NCI-H446 treated with DMSO at 0.1 percent for 48 hours (cell line): ENCODE data around the gene HOXA13.

Experiments used
- DNase-seq: peaks from one replicate; lab custom pipeline; 2025; lab: John Stamatoyannopoulos, UW

The HOXA13 gene

DNA sequence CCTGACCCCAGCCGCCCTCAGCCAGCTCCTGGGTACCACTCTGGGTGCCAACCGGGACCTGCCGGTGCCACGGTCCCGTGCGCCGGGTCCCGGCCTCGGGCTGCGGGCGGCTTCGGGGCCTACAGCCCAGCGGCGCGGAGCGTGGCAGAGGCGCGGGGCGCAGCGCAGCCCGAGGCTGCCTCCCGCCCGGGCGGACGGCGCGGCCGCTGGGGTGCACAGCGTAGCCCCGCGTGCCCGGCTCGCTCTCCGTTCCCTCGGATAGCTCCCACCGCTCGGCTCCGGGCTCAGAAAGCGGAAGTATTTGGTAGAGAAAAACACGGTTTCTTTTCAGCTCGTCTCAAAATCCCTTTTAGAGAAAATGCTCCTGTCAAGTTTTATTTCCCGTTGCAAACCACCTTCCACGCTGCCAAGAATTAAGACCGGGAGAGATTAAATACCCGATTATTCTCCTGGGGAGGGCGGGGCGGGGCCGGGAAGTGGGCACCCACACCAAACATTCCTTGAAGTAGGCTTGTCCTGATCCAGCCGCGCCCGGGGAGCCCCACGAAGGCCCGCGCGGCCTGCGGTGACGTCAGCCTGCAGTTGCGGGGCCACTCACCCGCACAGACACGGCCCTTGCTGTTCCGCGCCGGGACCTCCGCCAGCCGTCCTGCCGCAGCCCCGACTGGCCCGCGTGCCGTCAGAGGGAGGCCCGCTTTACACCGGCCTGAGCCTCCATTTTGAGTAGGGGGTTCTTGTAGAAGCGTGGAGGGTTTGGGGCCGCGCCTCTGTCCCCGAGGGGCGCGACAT lies 7.2 kb downstream of the HOXA13 start:
- DNase-seq: no peak

DNA sequence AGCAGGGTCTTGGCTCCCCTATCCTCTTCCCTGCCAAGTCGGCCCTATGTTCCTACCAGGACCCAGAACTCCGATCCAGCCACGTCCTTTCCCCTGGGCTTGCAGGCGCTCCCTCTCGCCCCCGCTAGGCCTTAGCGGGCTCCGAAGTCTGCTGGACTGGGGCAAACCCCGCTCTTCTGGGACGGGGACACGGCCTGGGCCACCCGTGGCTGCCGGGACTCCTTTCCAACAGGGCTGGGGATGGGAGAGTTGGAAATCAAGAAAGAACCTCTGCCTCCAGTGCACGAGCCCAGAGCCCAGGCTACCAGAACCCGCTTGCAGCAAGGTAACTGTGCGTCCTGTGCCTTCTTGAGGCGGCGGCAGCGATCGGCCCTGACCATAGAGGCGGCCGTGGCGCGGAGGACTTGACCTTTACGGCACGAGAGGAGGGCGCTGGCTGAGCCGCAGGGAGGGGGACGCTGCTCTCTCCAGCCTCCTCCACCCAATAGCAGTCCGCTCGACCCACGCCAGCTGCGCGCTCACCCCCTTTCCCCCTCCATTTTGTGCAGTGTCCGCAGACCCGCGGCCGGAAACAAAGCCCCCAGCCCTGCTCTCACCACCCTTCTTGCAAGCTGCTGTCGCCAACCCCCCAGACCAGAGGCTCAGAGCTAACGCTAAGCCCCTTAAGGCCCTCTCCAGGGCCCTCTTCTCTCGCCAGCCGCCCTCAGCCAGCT lies 7.9 kb downstream of the HOXA13 start:
- no peak for DNase-seq

DNA sequence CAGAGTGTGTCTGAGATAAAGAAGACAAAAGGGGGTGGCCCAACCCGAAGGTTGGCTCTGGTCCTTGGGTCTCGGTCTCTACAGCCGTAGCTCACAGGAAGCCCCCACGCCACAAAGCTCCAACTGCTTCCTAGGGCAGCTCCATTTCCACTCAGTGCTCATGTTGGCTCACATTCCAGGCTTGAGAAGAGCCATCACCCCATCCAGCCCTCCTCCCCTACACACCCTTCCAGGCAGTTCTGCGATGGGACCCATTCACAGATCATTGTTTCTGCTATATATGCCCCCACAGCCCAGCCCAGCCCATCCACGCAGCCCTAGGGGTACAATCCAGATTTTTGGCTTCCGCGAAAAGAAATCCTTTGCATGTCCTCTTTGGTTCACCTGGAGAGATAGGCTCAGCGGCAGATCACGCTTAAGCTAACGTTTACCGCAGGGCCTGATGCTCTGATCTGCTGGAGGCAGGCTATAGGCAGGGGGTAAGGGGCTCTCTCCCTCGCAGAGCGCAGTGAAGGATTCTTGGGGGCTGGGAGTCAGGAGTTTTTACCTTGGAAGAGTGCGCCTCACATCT lies 8.6 kb downstream of the HOXA13 start:
- DNase-seq: no peak

DNA sequence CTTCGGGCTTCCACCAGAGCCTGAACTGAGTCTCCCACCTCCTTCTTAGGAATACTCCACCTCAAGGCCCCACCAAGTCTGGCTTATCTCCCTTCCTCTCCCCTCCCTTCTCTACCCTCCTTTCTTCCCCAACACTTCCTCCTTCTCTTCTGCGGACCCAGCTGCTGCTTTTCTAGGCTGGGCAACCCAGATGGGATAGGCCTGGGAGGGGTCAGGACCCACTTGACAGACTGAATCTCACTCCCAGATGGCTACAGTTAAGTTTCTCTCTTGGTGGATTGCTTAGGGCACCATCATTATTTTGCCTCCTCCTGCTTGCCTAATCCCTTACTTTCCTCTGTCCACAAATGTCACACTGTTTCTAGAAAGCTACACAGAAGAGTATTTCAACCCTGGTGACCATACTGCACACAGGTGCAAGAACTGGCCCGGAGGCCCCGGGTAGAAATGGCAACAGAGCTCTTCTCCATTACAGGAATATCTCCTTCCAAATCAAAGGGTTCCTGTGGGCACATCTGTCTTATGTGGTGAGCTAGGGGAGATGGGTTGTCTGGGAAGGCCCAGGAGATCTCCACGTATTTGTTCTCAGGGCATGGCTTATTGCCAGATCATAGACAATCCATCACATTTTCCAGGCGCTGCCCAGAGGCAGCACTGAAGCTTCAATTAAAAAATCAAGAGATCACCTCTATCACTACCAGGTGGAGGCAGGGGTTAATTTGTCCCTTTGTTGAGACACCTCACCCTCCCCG lies 9.7 kb downstream of the HOXA13 start:
- no peak for DNase-seq

DNA sequence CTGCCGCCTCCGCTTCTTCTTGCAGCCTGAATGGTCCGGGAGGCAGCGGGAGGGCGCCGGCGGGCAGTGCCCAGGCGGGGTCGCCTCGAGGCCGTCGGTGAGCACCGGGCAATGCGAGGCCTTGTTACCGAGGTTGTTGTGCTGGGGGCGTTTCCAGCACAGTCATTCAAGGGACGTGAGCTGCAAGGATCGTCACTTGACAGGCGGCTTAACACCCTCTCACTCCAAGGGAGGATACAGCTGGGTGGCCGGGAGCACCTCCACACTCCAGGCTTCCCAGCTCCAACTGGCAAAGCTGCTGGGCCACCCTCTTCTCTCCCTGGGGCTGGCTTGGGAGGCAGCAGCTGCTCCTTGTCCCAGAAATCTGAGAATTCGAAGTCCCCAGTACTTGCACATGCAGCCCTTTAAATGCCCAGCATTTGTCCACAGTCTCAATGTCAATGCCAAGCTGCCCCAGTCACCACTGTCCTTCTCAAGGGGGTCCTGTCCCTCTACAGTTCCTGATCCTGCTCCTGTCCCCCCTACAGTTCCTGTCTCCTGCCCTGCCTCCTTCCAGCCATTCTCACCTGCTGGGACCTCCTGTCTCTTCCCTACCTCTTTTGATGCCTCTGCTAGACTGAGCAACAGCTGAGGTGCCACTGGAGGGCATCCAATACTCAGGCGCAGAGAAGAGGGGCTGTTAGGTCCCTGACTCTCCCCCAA lies 10.4 kb downstream of the HOXA13 start:
- DNase-seq: no peak

DNA sequence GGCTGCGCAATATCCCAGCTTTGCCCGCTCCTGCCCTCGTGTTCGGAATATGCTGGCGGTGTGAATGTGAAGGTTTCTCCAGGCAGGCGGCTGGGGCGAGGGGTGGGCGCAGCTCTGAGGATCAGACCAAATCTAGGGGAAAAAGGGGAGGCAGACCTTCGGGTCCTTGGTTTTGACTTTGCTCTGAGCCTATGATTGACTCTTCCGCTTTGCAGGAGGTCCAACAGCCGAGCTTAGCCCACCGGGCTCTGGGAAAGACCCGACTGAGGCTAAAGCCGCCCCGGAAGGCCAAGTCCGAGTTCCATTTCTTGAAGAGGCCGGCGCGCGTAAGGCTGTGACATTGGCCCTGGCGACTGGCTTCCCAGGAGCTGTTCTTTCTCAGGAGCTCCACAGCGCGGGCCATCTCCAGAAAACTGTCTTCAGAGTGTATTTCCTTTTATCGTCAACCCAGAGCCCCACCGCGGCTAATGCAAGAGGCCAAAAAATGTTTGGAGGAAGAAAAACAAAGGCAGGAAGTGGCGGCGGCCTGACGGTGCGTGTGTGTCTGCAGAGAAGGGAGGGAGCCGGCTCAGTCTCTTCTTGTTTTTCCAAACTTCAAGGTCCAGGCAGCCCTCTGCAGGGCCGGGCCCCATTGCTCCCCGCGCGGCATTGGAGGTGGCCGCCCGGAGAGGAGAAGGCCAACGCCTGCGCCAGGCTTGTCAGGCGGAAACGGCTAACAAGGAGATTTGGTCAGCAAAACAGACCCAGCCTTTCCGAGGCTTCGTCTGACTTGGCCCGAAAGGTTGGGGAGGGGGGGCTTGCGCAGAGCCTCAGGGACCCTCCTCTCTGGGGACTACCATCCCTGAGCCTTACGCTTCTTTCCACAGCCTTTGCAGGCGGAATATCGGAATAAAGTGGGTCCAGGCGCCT lies 11.3 kb downstream of the HOXA13 start:
- DNase-seq: no peak

DNA sequence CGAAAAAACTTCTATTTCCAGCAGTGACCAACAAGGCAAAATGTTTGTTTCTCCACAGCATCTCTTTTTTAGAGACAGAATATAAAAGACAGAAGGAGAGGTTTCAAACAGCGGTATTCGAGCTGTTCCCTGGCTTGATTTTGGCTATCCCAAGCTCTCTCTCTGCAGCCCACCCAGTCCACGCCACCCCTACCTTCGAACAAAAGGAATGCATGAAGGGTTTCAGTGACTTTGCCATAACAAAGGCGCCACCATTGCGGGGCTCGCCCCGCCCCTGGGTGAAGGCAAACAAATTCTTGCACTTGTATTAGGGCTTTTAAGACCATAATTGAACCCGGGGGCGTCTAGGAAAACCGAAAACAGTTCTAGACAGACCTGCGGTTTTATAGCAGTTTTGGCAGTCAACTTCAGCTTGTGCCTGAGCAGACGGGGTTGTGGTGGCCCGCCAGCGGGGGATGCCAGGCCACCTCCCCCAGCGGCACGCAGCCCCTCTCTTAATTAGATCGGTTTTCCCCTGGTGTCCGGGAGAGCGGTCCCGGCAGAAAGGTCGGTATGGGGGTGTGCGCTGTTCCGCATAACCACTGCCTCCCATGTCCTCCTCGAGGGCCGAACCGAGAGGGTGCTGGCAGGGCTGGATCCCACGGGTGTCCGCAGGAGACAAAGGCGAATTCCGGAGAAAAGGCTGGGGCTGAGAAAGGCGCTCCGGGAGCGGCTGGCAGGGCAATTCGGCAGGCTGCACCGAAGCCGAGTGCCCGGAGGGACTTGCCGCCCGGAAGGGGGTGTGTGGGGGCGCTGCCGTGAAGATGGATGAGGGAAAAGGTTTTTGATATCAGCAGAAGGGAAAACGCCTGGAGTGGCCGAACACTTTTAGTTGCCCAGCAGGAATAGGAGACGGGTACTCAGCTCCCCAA lies 12.2 kb downstream of the HOXA13 start:
- DNase-seq: no peak

DNA sequence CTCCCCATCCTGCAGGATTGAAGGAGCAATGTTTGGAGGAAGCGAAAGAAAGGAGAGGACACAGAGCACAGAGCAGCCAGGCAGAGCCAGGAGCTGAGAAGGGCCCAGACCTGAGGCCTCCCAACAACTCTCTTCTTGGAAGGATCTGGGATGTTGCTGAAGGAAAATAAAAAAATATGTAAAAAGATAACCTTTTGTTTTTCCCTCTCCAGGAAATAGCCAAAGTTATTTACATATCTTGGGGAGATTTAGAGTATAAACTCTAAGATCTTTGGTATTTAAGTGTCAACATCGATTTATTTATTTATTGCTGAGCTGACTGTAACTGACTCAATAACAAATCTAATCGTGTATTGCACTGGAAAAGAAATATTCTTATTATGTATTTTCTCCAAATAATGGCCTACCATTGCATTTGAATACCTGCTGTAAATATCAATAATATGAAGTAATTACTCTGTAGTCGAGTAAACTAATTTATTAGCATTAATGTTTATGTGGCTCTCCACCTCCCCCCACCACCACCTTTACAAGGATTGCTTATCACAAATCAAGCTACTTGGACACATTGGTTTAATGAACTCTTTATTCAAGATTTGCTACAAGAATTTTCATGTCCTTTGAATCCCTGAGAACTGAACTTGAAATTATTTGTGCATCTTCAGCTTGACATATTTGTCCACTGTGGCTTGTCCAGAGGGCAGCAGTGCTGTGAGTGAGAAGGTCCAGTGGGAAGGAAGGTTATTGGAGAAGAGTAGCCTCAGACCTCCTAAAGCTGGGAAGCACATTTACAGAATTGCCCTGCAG lies 13.0 kb downstream of the HOXA13 start:
- DNase-seq: no peak

DNA sequence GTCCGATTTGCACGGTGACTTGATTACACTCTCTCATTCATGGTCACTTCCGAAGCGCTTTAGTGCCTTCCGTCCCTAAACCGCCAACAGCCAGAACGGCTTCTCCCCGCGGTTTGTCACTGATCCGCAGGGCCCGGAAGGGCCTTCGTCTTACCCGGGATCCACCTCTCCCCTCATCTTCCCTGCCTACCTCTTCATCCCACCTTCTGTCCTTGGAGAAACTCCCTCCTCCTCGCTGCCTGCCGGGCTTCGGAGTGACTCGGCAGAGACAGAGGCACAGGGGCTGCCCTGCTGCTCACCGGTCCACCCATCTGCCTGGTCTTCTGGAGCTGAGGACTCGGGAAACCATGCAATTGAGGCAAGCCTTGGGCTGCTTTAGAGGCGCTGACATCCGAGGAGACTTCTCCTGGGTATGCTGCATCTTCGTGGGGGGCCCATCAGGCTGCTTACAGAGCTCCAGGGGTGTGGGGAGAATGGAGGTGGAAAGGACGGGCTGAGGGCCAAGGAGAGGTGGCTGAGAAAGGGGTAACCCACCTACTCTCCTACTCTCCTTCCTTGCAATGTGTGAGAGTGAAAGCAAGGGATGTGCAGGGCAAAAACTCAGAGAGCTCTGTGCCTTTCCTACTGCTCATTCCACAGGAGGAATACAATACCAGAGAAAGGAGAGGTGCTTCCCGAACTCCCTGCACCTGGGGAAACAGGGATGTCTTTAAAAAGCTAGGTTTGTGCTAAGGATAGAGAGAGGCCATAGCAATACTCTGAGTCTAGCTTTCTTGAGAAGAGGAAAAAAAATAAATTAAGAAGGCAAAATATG lies 13.8 kb downstream of the HOXA13 start:
- no peak for DNase-seq

DNA sequence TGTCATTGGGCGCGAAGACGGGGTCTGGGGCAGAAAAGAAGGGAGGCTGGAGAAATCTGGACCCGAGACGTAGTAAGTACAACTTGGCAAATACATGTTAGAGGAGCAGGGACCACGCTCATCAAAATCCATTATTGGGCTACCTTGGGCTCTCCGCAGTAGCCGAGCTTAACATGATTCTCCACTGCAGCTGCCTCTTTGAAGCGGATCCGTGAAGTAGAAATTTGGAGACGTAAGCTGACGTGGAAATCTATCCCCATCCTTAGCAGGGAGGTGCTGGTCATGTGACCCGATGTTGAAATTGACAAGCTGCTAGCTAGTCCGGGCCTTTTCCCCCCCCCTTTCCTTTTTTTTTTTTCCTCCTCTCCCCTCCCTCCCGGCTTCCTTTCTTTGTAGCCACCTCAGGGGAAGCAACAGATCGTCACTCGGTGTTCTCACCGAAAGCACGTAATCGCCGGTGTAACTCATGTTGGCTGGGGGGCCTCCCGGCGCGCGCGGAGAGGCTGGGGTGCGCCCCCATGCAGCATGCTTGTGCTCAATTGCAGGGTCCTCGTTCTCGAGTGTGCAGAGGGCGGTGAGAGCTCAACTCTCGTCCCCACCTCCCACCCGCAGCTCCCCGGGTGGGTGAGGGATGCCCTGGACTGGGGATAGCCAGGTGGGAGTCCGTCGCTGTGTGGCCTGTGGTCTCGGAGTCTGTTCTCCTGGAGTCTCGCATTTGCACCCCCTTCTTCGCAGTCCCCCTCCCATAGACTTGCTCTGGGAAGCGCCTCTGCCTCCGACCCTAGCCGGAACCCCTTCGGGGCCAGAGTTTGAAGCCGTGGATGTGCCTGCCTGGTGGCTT lies 14.7 kb downstream of the HOXA13 start, which contains the start of gene HOXA11:
HOXA11 (minus strand) TSS at position 220 of the 841 bp plus-strand sequence; CDS start at position 132, 88 bp downstream.
- no peak for DNase-seq

DNA sequence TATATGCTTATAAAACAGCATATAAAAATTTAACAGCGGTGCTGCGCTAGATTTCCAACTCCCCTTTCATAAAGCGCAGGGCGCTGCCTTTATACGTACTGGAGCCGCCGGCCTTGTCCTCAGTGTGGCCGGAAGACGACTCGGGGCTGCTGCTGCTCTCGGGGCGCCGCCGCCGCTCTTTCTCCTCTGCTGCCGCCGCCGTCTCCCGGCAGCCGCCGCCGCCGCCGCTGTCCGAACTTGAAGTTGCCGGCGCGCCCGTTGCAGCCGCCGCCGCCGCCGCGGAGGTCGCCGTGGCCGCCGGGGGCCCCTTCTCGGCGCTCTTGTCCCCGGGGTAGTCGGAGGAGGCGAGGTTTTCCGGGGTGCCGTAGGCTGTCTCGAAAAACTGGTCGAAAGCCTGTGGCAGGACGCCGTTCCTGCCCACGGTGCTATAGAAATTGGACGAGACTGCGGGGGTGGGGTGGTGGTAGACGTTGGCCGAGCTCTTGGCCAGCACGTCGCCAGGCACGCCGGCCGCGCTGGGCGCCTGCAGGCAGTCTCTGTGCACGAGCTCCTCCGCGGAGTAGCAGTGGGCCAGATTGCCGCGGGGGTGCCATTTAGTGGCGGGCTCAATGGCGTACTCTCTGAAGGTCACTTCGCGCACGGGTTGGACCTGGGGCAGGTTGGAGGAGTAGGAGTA lies 15.4 kb downstream of the HOXA13 start:
- DNase-seq: no peak

DNA sequence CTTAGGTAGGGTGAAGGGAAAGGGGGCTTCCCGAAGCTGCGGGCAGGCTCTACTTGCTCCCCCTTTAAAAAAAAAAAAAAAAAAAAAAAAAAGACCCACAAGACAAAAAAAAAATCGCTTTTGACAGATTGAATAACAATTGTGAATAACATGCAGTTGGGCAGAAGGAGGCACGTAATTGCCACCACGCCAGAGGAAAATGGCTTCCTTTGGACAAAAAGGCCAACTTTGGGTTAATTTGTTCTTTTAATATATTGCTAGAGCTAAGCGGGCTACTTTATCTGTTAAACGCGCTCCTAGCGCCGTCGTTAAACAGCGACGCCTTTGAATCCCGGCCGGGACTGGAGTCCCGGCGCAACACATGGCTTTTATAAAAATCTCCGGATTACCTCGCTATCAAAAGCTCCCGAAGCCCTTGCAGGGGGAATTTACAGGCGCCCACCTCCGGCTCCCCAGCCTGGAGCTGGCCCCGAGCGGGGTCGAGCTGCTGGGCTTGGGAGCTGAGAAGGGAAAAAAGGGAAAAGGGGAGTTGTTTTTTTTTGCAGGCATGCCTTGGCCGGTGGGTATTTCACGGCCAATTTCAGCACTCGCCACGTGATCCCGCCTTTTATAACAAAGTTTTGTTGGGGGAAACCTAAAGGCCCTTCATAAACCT lies 16.1 kb downstream of the HOXA13 start:
- DNase-seq: no peak

DNA sequence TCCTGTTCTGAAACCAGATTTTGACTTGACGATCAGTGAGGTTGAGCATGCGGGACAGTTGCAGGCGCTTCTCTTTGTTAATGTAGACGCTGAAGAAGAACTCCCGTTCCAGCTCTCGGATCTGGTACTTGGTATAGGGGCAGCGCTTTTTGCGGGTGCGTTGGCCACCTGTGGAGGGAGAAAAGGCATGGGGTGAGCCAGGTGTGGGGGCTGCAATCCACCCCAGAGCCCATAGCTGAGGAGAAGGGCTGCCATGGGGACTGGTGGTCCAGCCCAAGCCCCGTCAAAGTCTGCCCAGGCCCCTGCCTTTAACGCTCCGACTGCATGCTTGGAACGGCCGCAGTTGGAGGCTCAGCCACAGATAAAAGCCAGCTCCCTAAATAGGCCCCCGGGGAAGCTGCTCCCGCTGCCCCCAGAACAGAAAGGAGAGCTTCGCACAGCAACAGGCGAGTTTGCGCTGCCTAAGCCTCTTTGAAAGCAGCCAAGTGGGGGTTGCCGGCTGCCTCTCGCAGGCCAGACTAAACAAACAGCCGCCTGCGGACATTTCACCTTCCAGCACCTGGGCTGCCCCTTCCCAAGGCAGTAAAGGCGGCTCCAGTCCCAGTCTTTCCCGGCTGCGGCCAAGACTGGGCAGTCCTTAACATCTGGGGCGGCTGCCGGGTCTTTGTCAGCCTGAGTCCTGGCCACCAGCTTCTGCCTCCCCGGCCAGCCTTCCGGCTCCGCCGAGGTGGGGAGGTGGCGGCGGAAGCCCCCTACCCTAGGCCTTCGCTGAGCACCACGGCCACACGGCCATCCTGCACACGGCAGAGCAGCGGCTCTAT lies 16.8 kb downstream of the HOXA13 start:
- DNase-seq: no peak

DNA sequence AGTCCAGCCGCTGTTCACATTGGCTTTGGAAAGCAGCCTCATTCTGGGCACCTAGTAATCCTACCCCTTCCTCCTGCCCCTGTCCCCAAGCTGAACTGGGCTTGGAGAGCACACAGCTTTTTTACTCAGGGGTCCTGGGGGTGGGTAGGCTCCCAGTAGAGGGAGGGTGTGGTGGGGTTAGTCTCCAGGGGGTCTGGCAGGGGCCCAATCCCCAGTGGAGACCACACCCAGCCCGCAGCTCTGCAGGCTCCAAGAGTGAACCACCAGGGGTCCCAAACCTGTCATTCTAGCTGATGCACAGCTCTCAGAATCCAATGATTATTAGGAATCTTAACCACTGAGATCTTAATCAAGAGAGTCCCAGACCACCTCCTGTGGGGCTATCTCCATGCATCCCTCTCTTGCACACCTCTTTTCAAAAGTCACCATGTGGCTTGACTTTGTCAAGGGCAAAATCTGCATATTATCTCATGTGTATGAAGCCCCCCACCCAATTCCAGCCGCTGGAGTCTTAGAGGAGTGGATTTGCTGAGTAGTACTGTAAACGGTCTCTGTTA lies 17.5 kb downstream of the HOXA13 start:
- DNase-seq: no peak
